Hematopoietic multipotent progenitor cell treated with erythropoietin and hydrocortisone succinate and interleukin-3 and kit ligand, for 6 days (in vitro differentiated cells): ENCODE results near the gene SUGCT.

Experiments
- DNase-seq: peaks from one replicate; pipeline ENCODE4 v3.0.0-alpha.2; 2015

SUGCT gene

DNA sequence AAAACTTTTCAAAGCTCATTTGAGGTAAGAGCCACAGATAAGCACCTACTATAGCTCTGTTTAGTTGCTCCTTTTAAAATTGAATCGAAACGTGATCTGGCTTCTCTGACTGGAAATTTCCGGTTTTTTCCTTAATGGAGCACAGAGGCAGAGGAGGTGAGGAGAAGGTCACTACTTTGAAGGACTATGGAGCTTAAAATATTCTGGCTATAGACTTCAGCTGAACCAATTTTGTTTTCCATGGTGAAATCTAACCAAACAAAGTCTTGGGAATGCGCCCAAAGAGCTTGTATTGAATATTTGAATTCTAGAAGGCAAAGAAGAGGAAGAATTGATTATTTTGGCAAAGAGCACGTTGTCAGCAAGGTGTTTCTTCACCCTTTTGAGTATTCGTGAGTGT lies 711.1 kb downstream of the SUGCT start:
- no peak for DNase-seq

DNA sequence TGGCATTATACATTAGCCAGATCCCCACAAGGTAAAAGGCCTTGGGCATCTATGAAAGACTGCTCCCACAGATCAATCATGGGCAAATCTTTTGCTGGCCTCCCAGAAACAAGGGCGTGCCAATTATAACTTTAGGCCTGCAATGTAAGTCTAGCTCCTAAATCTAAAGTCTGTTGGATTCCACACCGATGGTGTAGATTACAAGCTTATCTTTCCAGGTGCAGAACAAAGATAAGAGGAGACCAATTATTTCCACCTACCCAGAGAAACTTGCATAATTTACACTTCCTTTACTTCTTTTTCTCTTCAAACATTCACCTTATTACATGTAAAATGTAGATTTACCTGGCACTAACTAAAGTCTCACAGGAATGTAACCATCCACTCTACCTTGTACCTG lies 713.1 kb downstream of the SUGCT start:
- DNase-seq: no peak

GRCh38 chr7:40848541-40849221 lies 713.9 kb downstream of the SUGCT start:
- DNase-seq: no peak

- DNase-seq: no peak
Observed at GRCh38 chr7:40850017-40850416, 715.2 kb downstream of the SUGCT start.

DNA sequence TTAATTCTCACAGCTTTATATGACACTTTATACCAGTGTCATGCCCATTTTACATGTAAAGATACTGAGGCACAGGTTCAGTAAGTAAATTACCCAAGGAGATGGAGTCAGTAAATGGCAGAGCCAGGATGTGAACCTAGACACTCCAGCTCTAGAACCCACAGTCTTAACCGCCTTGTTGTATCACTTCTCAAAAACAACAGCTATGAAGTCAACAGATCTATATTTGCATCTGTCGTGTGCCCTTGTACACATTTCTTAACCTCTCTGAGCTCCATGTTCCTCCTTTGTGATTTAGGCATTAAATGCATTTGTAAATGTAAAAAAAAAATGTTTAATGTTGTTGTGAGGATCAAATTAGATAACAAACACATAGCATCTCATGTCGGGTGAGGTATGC lies 716.2 kb downstream of the SUGCT start:
- DNase-seq: no peak

DNA sequence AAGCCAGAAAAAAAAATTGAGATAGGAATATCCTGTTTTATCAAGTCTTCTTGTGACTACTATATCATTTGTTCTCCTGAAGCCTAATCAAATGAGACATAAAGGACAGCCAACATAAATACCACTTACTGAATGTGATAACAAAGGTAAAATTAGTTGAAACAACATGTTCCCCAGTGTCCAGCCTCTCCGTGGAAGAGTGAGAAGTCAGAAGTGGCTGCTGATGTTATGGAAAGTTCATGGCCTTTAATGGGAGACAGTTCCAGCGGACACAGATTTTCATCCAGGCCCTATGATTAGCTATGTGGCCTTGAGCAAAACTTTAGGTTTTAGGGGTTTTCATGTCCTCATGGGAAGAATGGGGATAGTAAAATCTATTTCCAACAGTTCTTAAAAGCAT lies 724.3 kb downstream of the SUGCT start:
- DNase-seq: no peak

GRCh38 chr7:40859965-40860543 lies 725.2 kb downstream of the SUGCT start:
- DNase-seq: no peak

DNA sequence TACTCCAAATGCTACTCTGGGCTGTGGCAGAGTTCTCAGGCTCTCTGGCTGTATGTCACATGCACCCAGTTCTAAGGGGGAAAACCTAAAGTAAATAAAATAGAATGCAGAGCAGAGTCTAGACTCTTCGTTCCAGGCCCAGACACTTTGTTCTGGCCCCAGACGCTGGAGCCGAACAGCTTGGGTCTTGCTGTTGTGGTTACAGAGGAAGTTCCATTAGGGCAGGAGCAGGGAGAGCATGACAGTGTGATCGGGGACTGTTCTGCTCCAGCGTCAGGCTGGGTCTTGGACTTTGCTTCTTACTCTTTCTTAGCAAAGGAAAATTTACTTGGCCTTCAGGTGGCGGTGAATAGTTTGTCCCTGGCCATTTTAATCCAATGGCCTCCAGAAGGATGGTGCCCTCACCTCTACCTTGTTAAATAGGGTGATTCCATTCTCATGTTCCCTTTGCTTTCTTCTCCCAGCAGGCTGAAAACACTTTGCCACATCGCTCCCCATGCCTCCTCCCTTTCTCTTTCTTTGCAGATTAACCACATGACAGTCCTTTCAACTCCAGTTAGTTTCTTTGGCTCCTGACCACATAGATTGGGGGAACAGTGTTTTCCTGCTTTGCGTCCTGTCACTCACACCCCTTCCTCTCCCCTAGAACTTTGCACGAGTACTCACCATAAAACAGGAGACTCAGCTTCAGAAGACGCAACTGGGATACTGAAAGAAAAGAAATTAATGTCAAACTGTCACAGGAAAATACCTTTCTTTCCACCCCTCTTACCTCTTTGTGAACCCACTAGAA lies 730.8 kb downstream of the SUGCT start:
- no peak for DNase-seq

- no peak for DNase-seq
Observed at GRCh38 chr7:40866601-40867000, 731.8 kb downstream of the SUGCT start.

DNA sequence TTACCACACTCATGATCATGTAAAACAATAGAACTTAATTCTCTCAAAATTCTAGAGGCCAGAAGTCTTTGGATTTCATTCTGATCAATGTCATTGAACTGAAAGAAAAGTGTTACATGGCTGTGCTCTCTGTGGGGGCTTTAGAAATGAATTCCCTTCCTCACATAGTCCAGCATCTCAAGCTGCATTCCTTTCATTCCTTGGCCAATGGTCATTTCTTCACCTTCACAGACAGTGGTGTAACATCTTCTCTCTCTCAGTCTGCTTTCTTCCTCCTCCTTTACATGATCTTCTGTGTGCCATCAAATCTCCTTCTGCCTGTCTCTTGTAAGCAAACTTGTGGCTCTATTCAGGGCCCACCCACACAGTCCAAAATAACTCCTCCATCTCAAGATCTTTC lies 735.3 kb downstream of the SUGCT start:
- no peak for DNase-seq

GRCh38 chr7:40873248-40873647 lies 738.4 kb downstream of the SUGCT start:
- no peak for DNase-seq

- DNase-seq: no peak
Observed at GRCh38 chr7:40874756-40875155, 740.0 kb downstream of the SUGCT start.

- no peak for DNase-seq
Observed at GRCh38 chr7:40876601-40877000, 741.8 kb downstream of the SUGCT start.

DNA sequence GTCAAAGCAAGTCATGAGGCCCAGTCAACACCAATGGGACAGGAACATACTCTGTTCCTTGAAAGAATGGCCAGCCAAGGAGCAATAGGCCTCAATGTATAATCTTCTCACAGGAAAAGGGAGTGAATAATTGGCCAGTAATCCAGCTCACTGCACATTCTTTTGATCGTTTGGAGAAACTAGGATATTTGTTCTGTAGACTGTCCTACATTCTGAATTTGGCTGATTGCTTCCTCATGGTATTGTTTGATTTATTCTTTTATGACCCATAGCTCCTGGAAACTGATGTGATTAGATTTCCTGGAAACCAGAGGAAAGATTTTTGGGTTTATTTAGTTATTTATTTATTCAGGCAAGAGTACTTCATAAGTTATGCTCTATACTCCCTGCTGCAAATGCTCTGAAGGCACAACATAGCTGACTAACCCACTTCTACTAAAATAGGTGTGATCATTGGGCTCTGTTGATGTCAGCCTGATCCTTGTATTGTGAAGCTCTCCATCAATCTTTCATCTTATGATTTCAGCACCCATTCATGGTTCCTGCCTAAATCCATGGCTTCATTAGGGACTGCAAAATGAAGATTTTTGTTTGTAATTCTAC lies 745.2 kb downstream of the SUGCT start:
- DNase-seq: no peak

GRCh38 chr7:40880581-40880980 lies 745.8 kb downstream of the SUGCT start:
- no peak for DNase-seq

GRCh38 chr7:40881405-40881926 lies 746.7 kb downstream of the SUGCT start:
- no peak for DNase-seq

DNA sequence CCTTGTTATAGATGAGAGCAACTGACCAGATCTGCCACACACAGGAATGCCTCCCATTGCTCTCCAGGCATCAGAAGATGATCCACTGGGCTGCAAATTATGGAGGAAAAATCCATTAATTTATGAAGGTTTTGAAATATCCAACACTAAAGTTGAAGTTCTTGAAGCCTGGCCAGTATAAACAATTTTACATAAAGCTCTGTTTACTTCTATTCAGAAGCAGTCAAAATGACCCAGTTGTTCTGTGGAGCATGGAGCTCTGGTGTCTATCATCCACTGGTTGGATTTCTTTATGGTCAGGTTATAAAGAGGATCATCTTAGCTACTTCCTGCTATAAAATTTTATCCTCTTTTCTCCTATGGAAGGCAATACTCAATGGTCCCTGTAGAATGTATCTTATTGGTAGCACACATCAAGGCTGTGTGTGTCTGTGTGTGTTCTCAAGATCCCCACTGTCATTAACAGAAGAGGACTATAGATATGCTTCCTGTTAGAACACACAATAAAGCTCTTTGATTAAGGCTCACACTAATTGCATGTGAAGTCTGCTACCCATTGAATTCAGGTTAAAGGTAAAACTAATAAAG lies 747.4 kb downstream of the SUGCT start:
- no peak for DNase-seq

DNA sequence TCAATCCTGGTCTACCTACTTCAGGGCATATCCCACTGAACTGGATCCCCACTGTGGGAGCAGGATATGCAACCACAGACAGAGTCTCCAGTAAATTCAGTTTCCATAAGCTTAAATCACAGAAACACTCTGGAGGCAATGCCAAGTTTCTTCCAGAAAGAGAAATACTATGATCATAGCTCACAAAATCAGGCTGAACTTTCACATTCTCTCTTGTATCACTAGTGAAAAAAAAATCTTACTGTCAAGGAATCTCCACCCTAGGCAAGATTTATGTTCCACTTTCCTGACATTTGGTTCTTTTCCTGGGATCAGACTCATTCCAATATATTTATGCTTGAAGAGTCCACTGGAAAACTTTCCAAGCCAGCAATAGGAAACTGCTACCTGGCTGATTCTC lies 749.0 kb downstream of the SUGCT start:
- no peak for DNase-seq

GRCh38 chr7:40884241-40884640 lies 749.4 kb downstream of the SUGCT start:
- no peak for DNase-seq

GRCh38 chr7:40885503-40885902 lies 750.7 kb downstream of the SUGCT start:
- no peak for DNase-seq

DNA sequence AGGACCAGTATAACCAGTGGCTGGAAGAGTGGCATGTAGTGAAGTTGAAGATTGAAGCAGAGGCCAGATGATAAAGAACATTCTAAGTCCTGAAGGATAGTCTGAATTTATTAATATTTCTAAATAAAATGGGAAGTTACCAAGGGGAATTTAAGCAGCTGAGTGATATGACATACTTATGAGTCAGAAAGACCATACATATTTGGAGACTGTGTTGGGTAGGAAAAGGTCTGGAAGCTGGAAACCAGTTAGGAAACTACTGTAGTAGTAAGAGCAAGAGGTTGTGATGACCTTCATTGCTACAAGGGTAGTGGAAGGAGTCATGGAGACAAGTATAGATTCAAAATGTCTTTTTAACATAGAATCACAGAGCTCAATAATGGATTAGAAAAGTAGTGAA lies 752.3 kb downstream of the SUGCT start:
- no peak for DNase-seq

DNA sequence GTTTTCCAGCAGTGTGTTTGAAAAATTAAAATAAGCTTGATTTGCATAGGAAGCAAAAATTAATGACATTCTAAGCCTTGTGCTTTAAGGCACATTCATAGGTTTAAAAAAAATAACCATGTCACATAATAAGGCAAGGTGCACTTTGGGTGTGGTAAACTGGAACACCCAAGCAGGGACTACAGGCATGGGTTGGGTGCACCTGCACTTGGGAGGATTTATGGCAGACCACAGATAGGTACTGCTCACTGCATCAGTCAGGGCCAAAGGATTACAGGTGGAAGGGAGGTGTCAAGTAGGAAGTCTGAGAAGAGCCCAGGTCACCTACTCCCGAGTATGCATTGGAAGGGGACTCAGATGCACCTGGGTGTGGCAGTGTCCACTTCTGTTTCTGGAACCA lies 753.7 kb downstream of the SUGCT start:
- no peak for DNase-seq

DNA sequence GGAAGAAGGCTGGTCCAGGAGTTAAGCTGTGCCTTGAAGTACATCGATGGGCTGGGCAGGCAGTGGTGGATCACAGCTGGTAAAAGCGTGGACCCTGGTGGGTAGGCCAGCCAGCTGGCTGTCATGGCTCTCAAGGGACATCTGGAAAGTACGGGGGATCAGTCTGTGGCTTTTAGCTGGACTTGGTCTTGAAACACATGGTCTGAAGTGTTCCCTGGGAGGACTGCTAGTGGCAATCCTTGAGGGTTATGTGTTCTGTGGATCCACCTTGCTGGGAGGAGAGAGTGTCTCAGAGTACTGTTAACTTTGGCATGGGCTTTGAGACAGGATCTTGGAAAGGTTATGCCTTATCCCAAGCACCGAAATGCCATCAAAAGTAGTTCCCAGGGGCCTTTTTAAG lies 754.3 kb downstream of the SUGCT start:
- DNase-seq: no peak
